Thyroid gland (tissue), 4 donors: ENCODE data around the gene MYOCOS. TPM values are rescaled to one million over a fixed set of nuclear protein-coding genes. Genes with fewer than 3 reads are reported as not detected.
A peak's percentile ranks its signal among the peaks of the same experiment; 100 is the strongest.

ENCODE experiments used
- DNase-seq, 2 donors: peaks; one replicate each; pipeline ENCODE4 v3.0.0-alpha.2; 2019
- H3K27ac ChIP-seq, 3 donors: fragments of 200-600 bp; sonication (generic); 1 replicate in 2 of 3; 2 replicates in 1 of 3; pipeline ENCODE4 v1.5.1; 2016 to 2019; ENCODE audit warnings: mild to moderate bottlenecking in 1 of 3, moderate library complexity in 1 of 3
- H3K27me3 ChIP-seq: fragments of 200-600 bp; sonication (generic); one replicate; pipeline ENCODE4 v1.5.1; 2019
- H3K36me3 ChIP-seq, 2 donors: fragments of 200-600 bp; sonication (generic); one replicate each; pipeline ENCODE4 v1.5.1; 2016 to 2019
- H3K4me1 ChIP-seq, 2 donors: fragments of 200-600 bp; sonication (generic); one replicate each; pipeline ENCODE4 v1.5.1; 2017 to 2019
- H3K4me3 ChIP-seq, 3 donors: fragments of 200-600 bp; sonication (generic); replicated peaks in 1 of 3; 1 replicate in 2 of 3; 2 replicates in 1 of 3; pipeline ENCODE4 v1.5.1; 2016; ENCODE audit warnings: mild to moderate bottlenecking in 1 of 3
- H3K9me3 ChIP-seq: fragments of 200-600 bp; sonication (generic); one replicate; pipeline ENCODE4 v1.5.1; 2017
- CTCF ChIP-seq, 6 experiments: fragments of 200-600 bp in 3 of 6; fragments of 450-650 bp in 3 of 6; sonication (generic) in 3 of 6; IDR thresholded peaks; one replicate each; pipeline ENCODE4 v1.5.1; 2016 to 2019; ENCODE audit warnings: antibody characterized with exemption in 6 of 6, mild to moderate bottlenecking in 2 of 6, inconsistent platforms in 1 of 6, moderate library complexity in 1 of 6
- POLR2A ChIP-seq, 2 donors: fragments of 450-650 bp; IDR thresholded peaks; one replicate each; pipeline ENCODE4 v1.6.1; 2017; ENCODE audit warnings: antibody characterized with exemption in 2 of 2, mild to moderate bottlenecking in 2 of 2, moderate library complexity in 1 of 2
- WGBS, 2 donors: methylation state at CpG; one replicate each; pipeline ENCODE4 v1.1.5; 2017; 5-methylcytosine and 5-hydroxymethylcytosine counted together
- intact Hi-C: fragments of 100-400 bp; cut with DNase I; formaldehyde crosslinking; loops from one replicate; pipeline ENCODE4 v1.15.1; 2023
- total RNA-seq, 4 donors: library from RNA; depleted of rRNA; stranded (reverse); fragments of >200 nt; gene quantifications; one replicate each; pipeline ENCODE4 v1.2.3, GENCODE V29; 2016

MYOCOS gene
- total RNA-seq, 4 donors from 2014 or later: 1.2 TPM; not detected in 3

- no peak overlapping the region for H3K27ac ChIP-seq
- intact Hi-C loops: loop anchor here (10.0 kb wide), 2 partner anchors 73 to 343 kb away; no protein-coding TSS in a partner anchor
- H3K27me3 ChIP-seq: no peaks in the 10 kb centered on the region
- H3K36me3 ChIP-seq: no peaks in the 10 kb centered on the region
- H3K4me1 ChIP-seq: peaks cover 3 to 9% of the 10 kb centered on the region in 2 donors
- TF ChIP-seq POLR2A (IDR thresholded peaks at IDR 0.05) (no peak), CTCF (IDR thresholded peaks at IDR 0.05) (no peak)
- H3K9me3 ChIP-seq: no peaks in the 10 kb centered on the region
- H3K4me3 ChIP-seq: no peak overlapping the region
- WGBS, 2 donors: 86 to 90% methylated on average over 2 to 4 of the region's 4 CpGs
- no peak for DNase-seq
These were observed 20.2 kb downstream of the MYOCOS start for GRCh38 chr1:171642197-171642596.

GRCh38 chr1:171643156-171643555 is 21.1 kb downstream of the MYOCOS start:
- 83 to 86% methylated on average over 7 to 8 of the region's 8 CpGs for WGBS, 2 donors
- Histone ChIP-seq H3K4me1 (peaks cover 3 to 9% of the 10 kb centered on the region in 2 donors), H3K27ac (no peak overlapping the region), H3K4me3 (no peak overlapping the region), H3K36me3 (no peaks in the 10 kb centered on the region), H3K27me3 (no peaks in the 10 kb centered on the region), H3K9me3 (no peaks in the 10 kb centered on the region)
- no peak for DNase-seq
- no peak for TF ChIP-seq POLR2A (IDR thresholded peaks at IDR 0.05)
- no peak for TF ChIP-seq CTCF (IDR thresholded peaks at IDR 0.05)
- intact Hi-C loops: loop anchor here (10.0 kb wide), 2 partner anchors 72 to 342 kb away; no protein-coding TSS in a partner anchor

GRCh38 chr1:171644805-171645483 is 22.9 kb downstream of the MYOCOS start:
- intact Hi-C loops: loop anchor here (10.0 kb wide), 2 partner anchors 70 to 340 kb away; no protein-coding TSS in a partner anchor
- Histone ChIP-seq H3K27me3 (no peaks in the 10 kb centered on the region), H3K4me1 (peaks cover 3 to 9% of the 10 kb centered on the region in 2 donors), H3K27ac (peak overlapping the region in 2 of 3 donors; percentile 1 to 36), H3K36me3 (no peaks in the 10 kb centered on the region), H3K4me3 (no peak overlapping the region), H3K9me3 (no peaks in the 10 kb centered on the region)
- TF ChIP-seq CTCF (IDR thresholded peaks at IDR 0.05) (peak; percentile 15 to 86 (median 72)), POLR2A (IDR thresholded peaks at IDR 0.05) (no peak)
- WGBS, 2 donors: 19 to 24% methylated on average over 13 to 15 of the region's 15 CpGs
- peak; percentile 77 to 81 for DNase-seq

- intact Hi-C loops: loop anchor here (10.0 kb wide), 2 partner anchors 69 to 339 kb away; no protein-coding TSS in a partner anchor
- H3K27ac ChIP-seq: peak overlapping the region in 1 of 3 donors; percentile 1
- no peak overlapping the region for H3K4me3 ChIP-seq
- no peaks in the 10 kb centered on the region for H3K9me3 ChIP-seq
- H3K27me3 ChIP-seq: no peaks in the 10 kb centered on the region
- H3K36me3 ChIP-seq: no peaks in the 10 kb centered on the region
- WGBS, 2 donors: 60 to 67% methylated on average over 8 of the region's 8 CpGs
- peaks cover 3 to 9% of the 10 kb centered on the region in 2 donors for H3K4me1 ChIP-seq
- TF ChIP-seq CTCF (IDR thresholded peaks at IDR 0.05) (no peak), POLR2A (IDR thresholded peaks at IDR 0.05) (no peak)
- peak in 1 of 2 donors; percentile 16 for DNase-seq
These were observed 23.7 kb downstream of the MYOCOS start for GRCh38 chr1:171645553-171646248.

GRCh38 chr1:171646249-171646560 is 24.2 kb downstream of the MYOCOS start:
- WGBS, 2 donors: 42 to 91% methylated on average over 1 of the region's 1 CpG
- Histone ChIP-seq H3K27ac (no peak overlapping the region), H3K4me1 (peaks cover 3 to 9% of the 10 kb centered on the region in 2 donors), H3K9me3 (no peaks in the 10 kb centered on the region), H3K27me3 (no peaks in the 10 kb centered on the region), H3K36me3 (no peaks in the 10 kb centered on the region), H3K4me3 (no peak overlapping the region)
- no peak for DNase-seq
- intact Hi-C loops: loop anchor here (10.0 kb wide), 2 partner anchors 69 to 339 kb away; no protein-coding TSS in a partner anchor
- TF ChIP-seq POLR2A (IDR thresholded peaks at IDR 0.05) (no peak), CTCF (IDR thresholded peaks at IDR 0.05) (no peak)
